OCI-LY7 (cell line): ENCODE data around the gene ACYP2.

Source experiments
- EZH2phosphoT487 ChIP-seq: fragments of 200-600 bp; sonication (generic); IDR thresholded peaks from 2 replicates; pipeline ENCODE4 v1.6.1; 2018; ENCODE audit warnings: low read depth, borderline replicate concordance, mild to moderate bottlenecking, mixed run types, antibody characterized with exemption, low read length, moderate library complexity, mixed read lengths
- TF ChIP-seq, protein P1 (sequence below): fragments of 200-600 bp; sonication (generic); conservative IDR thresholded peaks from 2 replicates; pipeline ENCODE4 v1.5.1; 2014; ENCODE audit warnings: mild to moderate bottlenecking, antibody characterized with exemption, low read length, moderate library complexity, mixed read lengths

DNA sequence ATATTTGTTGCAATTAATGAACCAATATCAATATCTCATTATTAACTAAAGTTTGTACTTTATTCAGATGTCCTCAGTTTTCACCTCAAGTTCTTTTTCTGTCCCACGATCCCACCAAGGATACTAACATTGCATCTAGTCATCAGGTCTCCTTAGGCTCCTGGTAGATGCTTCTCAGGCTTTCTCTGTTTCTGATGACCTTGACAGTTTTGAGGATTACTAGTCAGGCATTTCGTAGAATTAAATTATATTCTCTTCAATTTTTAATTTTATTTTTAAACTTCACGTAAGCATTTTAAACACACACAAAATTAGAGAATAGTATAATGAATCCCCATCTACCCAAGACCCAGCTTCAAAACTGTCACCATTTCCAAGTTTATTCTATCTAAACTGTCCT is 5.6 kb upstream of the ACYP2 start:
- TF ChIP-seq, protein P1, sequence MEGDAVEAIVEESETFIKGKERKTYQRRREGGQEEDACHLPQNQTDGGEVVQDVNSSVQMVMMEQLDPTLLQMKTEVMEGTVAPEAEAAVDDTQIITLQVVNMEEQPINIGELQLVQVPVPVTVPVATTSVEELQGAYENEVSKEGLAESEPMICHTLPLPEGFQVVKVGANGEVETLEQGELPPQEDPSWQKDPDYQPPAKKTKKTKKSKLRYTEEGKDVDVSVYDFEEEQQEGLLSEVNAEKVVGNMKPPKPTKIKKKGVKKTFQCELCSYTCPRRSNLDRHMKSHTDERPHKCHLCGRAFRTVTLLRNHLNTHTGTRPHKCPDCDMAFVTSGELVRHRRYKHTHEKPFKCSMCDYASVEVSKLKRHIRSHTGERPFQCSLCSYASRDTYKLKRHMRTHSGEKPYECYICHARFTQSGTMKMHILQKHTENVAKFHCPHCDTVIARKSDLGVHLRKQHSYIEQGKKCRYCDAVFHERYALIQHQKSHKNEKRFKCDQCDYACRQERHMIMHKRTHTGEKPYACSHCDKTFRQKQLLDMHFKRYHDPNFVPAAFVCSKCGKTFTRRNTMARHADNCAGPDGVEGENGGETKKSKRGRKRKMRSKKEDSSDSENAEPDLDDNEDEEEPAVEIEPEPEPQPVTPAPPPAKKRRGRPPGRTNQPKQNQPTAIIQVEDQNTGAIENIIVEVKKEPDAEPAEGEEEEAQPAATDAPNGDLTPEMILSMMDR: no peak
- TF ChIP-seq EZH2phosphoT487: no peak
